Measurements from ENCODE around the gene APEX1.
A peak's percentile ranks its signal among the peaks of the same experiment; 100 is the strongest.

APEX1 gene

GRCh38 chr14:20454516-20455354, at the start of gene APEX1, which contains the start of gene OSGEP:
APEX1 (plus strand) TSS chr14:20455226; CDS start chr14:20455646, 420 bp downstream.
OSGEP (minus strand) TSS chr14:20454812; CDS start chr14:20454683, 129 bp downstream.
- peak; percentile 100 for DNase-seq (ENCODE audit: low spot score)

GRCh38 chr14:20409226-20409625, 45.8 kb upstream of the APEX1 start:
- DNase-seq (ENCODE audit: low spot score): no peak

GRCh38 chr14:20412411-20412810, 42.6 kb upstream of the APEX1 start:
- DNase-seq (ENCODE audit: low spot score): no peak

- DNase-seq (ENCODE audit: low spot score): peak; percentile 84
Measured at GRCh38 chr14:20412876-20413743, 41.9 kb upstream of the APEX1 start, which contains the start of gene TEP1. TEP1 (minus strand) TSS chr14:20413501; CDS start chr14:20408439, 5,062 bp downstream.

GRCh38 chr14:20413744-20414082, 41.3 kb upstream of the APEX1 start:
- DNase-seq (ENCODE audit: low spot score): peak; percentile 49

- DNase-seq (ENCODE audit: low spot score): peak; percentile 66
Measured at GRCh38 chr14:20415782-20416206, 39.2 kb upstream of the APEX1 start.

GRCh38 chr14:20416223-20416622, 38.8 kb upstream of the APEX1 start:
- no peak for DNase-seq (ENCODE audit: low spot score)

GRCh38 chr14:20417250-20418186, 37.5 kb upstream of the APEX1 start:
- DNase-seq (ENCODE audit: low spot score): no peak

GRCh38 chr14:20418501-20418909, 36.5 kb upstream of the APEX1 start:
- no peak for DNase-seq (ENCODE audit: low spot score)

GRCh38 chr14:20419419-20419818, 35.6 kb upstream of the APEX1 start:
- DNase-seq (ENCODE audit: low spot score): no peak

- no peak for DNase-seq (ENCODE audit: low spot score)
Measured at GRCh38 chr14:20421267-20421666, 33.8 kb upstream of the APEX1 start.

GRCh38 chr14:20422886-20423285, 32.1 kb upstream of the APEX1 start:
- no peak for DNase-seq (ENCODE audit: low spot score)

- DNase-seq (ENCODE audit: low spot score): no peak
Measured at GRCh38 chr14:20424851-20425250, 30.2 kb upstream of the APEX1 start.

- peak; percentile 54 for DNase-seq (ENCODE audit: low spot score)
Measured at GRCh38 chr14:20427231-20428009, 27.6 kb upstream of the APEX1 start.

GRCh38 chr14:20428010-20428365, 27.0 kb upstream of the APEX1 start:
- no peak for DNase-seq (ENCODE audit: low spot score)

- no peak for DNase-seq (ENCODE audit: low spot score)
Measured at GRCh38 chr14:20428802-20429201, 26.2 kb upstream of the APEX1 start.

GRCh38 chr14:20429801-20430669, 25.0 kb upstream of the APEX1 start:
- DNase-seq (ENCODE audit: low spot score): peak; percentile 59

- peak; percentile 81 for DNase-seq (ENCODE audit: low spot score)
Measured at GRCh38 chr14:20434701-20435581, 20.1 kb upstream of the APEX1 start.
